Suprapubic skin (tissue), 4 donors: ENCODE data around the gene S100A16.

ENCODE experiments used
- CTCF ChIP-seq, 2 donors: fragments of 200-600 bp in 1 of 2; fragments of 450-650 bp in 1 of 2; sonication (generic) in 1 of 2; IDR thresholded peaks; one replicate each; pipeline ENCODE4 v1.5.1; 2016 to 2019; ENCODE audit warnings: antibody characterized with exemption in 2 of 2, mild to moderate bottlenecking in 1 of 2, moderate library complexity in 1 of 2
- POLR2A ChIP-seq, 2 donors: fragments of 450-650 bp; IDR thresholded peaks; one replicate each; pipeline ENCODE4 v1.6.1; 2017; ENCODE audit warnings: antibody characterized with exemption in 2 of 2, mild to moderate bottlenecking in 2 of 2, moderate library complexity in 2 of 2
- POLR2AphosphoS5 ChIP-seq, 3 donors: sonication (generic); formaldehyde crosslinking; IDR thresholded peaks; one replicate each; pipeline ENCODE4 v1.6.1; 2017; ENCODE audit warnings: antibody characterized with exemption in 3 of 3

- TF ChIP-seq CTCF (IDR thresholded peaks at IDR 0.05) (no peak), POLR2AphosphoS5 (IDR thresholded peaks at IDR 0.05) (no peak), POLR2A (IDR thresholded peaks at IDR 0.05) (no peak)
These were observed 46.2 kb upstream of the S100A16 start for GRCh38 chr1:153659175-153659534.
